Inflammatory macrophage (primary cell): ENCODE measurements around the gene NEGR1.

Experiments
- DNase-seq, 2 donors: peaks; one replicate each; pipeline ENCODE4 v3.0.0-alpha.2; 2020 to 2022

The NEGR1 gene

DNA sequence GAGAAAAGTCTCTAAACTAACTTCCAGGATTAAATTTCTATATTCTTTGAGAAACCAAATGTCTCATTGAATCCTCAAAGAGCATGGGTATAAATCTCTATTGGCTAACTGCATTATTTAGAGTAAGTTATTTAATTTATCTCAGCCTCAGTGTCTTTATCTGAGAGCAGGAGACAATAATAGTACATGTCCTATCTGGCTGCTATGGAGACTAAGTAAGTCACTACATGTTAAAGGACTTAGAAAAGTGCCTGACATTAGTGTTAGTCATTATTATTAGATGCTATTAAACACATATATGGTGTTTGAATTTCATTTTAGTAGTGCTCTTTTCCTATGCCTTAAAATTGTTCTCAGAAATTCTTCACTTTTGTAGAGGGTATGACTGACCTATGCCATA, 505.2 kb downstream of the NEGR1 start:
- no peak for DNase-seq

DNA sequence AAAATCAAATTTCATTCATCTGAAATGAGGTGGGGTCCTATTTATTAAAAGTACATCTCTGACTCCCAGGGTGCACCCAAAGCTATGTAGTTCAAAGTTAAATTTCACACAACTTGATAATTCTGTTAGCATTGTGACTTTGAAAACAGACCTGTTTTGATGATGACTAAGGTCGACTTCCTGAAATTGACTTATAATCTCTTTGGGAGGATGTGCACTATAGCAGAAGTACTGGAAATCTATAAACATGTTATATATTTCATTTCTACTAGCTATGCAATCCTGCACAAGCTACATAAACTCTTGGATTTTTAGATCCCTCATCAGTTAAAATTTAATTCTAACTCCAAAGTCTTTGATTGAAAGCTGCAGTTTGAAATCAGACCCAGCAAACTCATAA, 507.6 kb downstream of the NEGR1 start:
- DNase-seq = no peak

DNA sequence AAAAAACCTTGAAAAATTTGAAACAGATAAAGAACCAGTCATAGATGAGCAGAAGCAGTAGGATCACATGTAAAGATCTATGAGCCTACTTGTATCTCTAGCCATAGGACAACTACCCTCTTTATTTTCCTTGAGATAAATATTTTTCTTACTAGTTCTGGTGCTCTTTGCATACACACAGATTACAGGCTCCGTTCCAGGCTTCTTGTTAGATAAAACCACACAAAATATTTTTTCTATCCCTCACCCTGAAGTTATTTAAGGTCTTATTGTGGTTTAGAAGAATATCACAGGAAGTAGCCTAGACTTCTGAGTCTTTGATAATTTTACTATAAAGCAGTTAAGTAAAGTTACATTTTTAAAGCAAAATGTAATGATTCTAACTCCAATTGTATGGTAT, 512.2 kb downstream of the NEGR1 start:
- DNase-seq = no peak

DNA sequence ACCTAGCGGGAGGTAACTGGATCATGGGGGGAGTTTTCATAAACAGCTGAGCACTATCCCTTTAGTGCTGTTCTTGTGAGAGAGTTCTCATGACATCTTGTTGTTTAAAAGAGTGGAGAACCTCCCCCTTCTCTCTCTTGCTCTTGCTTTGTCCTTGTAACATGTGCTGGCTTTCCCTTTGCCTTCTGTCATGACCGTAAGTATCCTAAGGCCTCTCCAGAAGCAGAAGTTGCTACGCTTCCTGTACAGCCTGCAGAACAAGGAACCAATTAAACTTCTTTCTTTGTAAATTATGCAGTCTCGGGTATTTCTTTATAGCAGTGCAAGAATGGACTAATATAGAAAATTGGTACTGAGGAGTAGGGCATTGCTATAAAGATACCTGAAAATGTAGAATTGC, 515.6 kb downstream of the NEGR1 start:
- peak; percentile 46 for DNase-seq

DNA sequence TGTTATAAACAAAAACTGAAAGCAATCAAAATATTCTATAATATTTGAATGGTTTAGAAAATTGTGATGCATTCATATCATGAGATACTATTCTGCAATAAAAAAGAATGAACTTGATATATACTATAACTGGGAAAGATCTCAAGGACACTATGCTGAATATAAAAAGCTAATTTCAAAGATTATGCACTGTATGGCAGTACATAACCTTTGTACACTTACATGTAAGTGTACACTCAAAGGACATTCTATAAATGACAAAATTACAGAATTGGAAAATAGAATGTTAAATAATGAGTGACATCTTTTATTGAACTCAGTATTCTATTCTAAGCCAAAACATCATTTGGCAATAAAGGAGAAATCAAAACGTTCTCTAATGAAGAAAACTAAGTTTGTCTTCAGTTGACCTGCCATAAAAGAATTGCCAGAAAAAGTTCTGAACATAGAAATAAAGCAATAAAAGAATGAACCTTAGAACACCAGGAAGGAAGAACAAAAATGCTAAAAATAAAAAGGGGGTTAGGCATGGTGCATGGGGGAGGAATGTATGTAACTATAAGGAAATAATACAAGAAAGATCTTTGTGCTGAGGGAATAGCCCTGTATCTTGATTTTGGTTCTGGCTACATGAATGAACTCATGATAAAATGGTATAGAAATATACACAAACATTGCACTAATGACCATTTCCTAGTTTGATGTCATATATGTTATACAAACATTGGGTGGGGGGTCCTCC, 519.7 kb downstream of the NEGR1 start:
- no peak for DNase-seq

DNA sequence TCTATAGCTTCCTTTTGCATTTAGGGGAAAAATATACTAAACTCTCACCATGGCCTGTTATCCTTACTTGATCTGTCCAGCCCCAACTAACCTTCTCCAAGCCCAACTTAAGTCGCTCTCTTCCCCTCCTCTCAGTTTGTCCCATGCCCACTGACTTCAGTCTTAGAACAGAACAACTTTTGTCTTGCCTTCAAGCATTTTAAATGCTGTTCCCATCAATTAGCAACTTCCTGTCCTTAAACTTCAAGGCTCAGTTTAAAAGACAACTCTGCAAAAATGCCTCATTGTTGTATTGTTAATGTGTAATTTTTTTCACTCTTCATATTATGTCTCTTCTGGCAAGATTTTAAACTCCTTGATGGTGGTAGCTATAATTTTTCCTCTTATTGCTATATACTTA, 526.9 kb downstream of the NEGR1 start:
- DNase-seq = no peak

DNA sequence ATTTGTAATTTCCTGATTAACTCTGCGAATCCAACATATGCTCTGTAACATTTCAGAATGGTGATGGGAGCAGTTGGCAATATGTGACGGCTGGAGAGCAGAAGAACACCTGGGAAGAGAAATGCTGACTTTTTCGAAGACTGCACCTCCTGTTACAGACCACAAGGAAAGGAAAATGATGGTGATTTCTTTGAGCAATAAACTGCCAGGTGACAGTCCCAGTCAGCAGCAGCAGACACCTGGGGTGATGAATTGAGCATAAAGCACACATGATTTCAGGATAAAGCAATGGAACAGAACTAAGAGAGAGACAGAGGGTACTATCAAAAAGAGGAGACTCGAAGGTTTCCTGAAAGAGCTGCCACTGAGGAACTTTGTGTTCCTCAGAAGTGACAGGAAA, 528.6 kb downstream of the NEGR1 start:
- DNase-seq = no peak

DNA sequence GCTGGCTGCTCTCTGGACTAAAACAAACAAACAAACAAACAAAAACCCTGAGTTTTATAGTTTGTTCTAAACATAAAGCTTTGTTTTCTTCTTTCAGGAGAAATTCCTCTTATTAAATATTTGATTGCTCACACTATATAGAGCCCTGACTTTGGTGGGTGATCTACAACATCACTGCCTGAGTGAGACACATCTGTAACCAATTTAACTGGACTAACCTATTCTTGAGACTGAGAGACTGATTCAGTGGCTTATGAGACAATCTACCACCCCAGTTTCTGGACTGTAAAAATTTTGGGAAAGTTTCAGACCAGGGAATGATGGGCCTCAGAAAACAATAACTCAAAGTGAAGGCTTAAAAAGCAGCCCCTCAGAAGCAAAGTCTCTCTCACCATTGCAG, 537.0 kb downstream of the NEGR1 start:
- DNase-seq = no peak

DNA sequence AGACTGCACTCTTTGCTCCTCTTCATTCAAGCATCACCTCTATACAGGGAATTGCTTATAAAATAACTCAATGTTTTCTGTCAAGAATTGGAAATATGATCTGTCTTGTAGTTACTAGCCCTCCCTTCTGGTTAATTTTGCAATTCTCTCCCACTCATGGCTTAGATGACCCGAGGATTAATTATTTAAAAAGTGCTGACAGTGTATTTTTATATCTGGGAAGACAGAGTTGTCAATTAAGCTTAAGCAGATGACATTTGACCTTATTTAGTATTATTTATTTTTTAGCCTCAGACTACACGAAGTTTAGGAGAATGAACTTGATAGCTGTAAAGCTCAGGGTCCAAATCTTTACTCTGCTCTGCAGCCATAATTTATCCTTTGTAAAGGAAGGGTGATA, 538.5 kb downstream of the NEGR1 start:
- no peak for DNase-seq

DNA sequence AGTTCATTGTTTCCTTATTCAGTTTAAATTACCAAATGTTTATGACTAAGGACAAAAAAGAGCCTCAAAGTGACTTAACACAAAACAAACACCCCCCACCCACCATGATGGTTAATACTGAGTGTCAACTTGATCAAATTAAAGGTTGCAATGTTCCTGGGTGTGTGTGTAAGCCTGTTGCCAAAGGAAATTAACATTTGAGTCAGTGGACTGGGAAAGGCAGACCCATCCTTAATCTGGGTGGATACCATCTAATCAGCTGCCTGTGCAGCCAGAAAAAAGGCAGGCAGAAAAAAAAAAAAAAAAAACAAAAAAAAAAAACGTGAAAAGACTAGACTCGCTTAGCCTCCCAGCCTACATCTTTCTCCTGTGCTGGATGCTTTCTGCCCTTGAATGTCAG, 543.4 kb downstream of the NEGR1 start:
- no peak for DNase-seq

DNA sequence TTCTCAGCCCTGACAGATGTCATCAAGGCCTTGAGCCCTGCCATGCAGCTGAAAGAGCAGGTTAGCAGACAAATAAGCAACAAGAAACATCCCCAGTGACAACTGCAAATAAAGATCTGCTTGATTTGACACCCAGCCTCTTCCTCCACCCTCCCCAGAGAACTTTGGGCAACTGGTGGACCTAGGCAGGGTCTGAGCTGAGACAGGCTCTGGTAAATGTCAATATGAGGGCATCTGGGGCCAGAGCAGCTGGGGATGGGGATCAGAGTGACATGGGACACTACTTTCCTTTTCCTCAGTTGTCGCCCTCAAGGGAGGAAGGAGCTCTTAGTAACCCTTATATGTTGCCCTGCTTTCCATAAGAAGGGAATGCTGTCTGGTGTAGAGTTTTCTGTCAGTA, 544.1 kb downstream of the NEGR1 start:
- no peak for DNase-seq

DNA sequence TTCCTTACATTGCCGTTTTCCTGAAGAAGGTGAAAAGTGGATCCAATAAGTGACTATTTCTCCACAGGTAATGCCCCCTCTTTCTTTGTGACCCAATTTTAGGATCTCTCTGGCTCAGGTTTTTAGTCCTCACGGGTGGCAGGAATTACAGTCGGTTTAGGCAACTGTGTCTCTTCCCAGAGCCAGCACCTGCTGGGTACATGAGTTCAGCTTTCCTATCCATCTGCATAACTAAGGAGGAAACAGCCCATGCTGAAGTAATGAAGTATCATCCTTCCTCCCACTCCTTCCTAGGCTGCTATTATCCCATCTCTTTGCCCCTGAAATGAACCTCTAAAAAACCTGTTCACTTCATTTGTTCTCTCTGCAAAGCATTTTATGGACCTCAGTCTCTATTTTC, 544.6 kb downstream of the NEGR1 start:
- no peak for DNase-seq

DNA sequence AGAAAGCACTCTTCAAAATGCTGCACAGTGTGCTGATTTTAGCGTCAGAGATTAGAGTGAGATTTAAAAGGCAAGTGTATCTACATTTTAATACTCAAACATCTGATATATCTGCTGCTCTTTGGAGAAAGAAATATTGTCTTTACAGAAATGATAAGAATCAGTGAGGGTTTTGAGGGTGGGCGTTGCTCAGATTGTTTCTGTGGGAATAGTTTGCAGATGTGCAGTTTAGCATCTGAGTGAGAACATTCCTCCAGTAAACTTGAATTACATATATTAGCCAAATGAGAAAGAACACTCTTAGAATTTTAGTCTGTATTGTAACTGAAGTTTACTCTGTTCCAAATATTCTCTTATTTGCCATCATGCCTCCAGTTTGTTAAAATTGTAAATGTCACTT, 549.2 kb downstream of the NEGR1 start:
- DNase-seq = no peak

DNA sequence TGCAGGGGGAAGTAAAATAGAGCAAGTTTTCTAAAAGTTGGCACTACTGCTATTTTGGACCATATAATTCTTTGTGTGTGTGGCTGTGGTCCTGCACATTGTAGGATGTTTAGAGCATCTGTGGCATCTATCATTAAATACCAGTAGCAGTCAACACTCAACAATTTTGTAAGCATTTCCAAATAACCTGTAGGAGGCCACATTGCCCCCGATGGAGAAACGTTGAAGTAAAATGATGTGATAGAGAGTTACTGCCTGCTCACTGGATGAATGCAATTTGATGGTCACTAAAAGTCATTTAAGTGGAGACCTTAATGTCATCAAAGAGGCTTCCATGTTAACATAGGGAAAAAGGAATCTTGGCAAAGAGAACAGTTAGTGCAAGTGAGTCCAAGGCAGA, 560.8 kb downstream of the NEGR1 start:
- no peak for DNase-seq

DNA sequence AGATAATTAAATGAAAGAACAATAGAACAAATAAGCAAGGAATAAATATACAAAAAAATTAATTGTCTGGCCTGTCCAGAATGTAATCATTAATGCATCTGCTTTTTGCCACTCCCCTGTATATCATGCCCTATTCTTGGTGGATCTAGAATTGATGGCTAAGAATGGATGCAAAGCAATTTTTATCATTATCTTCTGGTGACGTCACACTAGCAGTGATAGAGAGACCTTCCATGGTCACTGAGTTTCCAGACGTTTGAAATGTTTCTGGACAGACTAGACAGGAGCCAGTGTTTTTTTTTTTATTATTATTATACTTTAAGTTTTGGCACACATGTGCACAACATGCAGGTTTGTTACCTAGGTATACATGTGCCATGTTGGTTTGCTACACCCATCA, 563.0 kb downstream of the NEGR1 start:
- DNase-seq = no peak

DNA sequence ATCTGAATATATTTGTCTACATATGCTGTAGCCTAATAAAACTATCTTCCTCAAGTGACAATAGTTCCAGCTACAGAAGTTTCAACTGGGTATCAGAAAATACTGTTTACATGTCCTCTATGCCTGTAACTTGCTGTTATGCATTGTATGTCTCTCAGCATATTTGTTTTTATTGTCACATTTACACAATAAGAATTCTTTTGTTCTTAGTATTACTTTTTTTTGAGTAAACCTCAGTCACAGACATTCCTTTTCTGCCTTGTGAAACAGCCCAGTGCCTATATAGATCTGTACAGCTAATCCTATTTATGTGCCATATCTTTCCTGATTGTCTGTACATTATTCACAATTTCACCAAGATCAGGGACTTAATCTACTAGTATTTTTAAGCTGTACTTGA, 565.2 kb downstream of the NEGR1 start:
- no peak for DNase-seq

DNA sequence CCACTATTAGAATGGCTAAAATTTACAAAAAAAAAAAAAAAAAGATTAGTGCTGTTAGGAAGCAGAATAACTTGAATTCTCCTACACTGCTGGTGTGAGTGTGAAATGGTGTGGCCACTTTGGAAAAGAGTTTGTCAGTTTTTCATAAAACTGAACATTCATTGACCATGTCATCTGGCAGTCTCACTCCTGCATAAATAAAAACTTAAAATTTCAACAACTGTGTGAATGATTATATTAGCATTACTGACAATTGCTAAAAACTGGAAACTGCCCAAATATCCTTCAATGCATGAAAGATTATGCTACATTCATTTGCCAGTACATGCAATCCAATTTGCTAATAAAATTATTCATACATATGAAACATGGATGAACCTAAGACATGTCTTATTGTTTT, 570.9 kb downstream of the NEGR1 start:
- DNase-seq = no peak

DNA sequence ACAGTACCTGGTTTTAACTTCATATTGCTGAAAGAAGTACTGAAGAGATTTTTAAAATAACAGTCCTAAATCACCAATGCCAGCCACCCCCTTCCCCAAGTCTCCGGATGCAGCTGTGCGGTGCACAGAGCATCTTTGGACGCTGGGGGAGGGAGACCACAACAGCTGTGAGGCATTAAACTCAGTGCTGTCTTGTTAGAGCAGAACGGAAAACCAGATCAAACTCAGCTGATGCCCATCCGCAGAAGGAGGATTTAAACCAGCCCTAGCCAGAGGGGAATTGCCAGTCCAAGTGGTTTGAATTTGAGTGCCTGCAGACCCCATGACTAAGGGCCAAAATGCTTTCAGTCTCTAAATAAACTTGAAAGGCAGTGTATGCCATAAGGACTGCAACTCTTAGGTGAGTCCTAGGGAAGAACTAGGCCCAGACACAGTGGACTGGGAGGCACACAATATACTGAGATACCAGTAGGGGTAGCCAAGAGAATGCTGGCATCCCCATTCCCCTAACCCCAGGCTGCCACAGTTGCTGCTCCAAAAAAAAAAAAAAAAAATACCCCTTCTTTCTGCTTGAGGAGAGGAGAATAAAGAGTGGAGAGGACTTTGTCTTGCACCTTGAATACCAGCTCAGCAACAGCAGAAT, 576.2 kb downstream of the NEGR1 start:
- DNase-seq = no peak

DNA sequence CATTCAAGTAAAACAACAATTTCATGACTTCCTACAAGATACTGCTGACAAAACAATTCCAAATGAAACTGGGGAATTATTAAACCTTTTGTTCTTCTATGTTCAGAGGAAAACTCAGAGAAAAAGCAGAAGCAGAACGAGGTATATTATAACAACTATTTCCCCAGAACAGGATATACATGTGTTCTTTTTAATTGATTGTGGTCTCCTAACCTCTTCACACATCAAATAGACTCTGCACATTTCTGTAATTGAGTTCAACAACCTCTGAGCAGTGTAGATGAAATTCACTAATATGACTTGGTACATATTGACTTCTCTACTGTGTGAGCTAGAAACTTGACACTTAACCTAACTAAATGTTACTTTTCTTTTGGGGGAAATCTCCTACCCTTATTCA, 584.2 kb downstream of the NEGR1 start:
- DNase-seq = no peak

DNA sequence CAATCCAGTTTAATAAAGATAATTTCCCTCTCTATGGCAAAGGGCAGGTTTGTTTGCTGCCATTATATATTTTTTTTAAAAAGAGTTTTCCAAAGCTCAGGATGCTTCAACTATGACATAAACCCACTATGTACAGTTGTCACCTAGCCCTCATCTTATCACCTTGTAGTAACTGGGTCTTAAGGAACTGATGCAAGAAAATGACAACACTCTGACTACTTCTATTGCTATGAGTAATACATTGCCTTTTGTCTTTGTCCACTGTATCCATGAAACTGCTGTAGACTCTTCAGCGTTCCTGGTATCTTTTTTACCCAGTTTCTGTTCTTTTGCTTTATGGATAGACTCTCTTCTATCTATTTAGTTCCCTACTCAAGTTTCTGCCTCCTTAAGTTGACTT, 586.5 kb downstream of the NEGR1 start:
- DNase-seq = no peak

DNA sequence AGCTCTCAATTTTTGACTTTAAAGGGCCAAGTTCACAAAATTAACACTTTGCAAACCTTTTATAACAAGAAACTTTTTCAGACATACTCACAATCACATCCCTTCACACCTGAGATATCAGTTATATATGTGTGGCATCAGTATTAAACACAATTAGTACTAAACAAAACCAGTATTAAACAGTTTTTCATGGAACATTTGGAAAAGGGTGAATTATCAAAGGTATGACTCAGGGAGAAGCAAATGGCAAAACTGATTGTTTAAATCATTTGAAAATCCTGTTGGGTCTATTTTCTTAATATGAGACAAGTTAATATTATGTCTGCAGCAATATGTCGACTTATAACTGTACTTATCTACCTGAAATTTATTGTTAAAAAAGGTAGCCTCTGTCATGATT, 587.3 kb downstream of the NEGR1 start:
- no peak for DNase-seq

DNA sequence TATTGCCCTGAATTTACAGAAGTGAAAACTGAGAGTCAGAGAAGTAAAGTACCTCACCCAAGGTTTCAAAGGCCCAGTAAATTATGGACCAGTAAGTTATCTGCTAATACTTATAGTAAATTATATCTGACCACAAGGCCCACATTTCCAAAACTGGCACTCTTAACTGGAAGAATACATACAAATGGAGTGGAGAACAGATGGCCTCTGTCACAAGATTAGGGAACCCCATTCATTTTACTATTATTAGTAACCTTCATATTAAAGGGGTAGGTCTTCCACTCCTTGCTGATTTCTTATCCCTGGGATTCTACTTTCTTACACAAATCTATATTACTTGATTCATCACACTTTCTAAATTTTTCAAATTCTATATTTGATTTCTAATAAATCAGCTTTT, 588.8 kb downstream of the NEGR1 start:
- no peak for DNase-seq

DNA sequence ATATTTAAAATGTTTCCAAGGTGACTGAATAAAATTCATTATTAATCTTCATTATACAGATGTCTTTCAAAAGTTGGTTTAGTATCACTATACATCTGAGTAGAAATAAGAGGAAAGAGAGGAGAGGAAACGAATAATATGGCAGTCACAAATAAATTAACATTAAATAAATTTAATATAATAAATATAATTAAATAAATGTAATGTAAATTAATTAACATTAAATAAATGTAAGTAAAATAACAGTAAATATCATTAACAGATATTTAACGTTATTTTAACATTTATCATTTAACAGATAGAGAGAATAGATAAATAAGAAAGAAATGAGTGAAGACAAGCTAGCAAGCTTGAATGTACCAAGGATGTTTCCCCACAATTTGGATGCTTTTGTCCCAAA, 592.7 kb downstream of the NEGR1 start:
- no peak for DNase-seq

DNA sequence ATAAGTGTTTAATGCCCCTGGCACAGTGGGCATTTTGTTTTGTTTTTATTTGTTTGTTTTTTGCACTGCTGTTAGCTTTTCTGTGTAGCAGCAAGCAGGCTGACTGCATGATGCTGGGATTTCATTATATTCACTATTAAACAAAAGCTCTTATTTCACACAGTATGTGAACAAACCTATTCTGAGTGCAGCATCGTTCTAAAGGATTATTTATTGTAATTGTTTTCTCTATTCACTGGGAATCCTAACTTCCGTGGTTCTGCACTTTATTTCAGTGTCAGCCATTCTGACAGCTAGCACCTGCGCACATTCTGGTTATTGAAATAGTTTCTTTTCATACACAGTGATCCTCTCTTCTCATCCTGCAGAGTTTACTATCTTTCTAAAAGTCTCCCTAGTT, 595.0 kb downstream of the NEGR1 start:
- no peak for DNase-seq
